Uterus (tissue), 2 donors: ENCODE data around the gene BST1.

Experiments used
- CTCF ChIP-seq, 4 experiments: fragments of 200-600 bp in 2 of 4; fragments of 450-650 bp in 2 of 4; sonication (generic) in 2 of 4; IDR thresholded peaks; one replicate each; pipeline ENCODE4 v1.5.1; 2016 to 2019; ENCODE audit warnings: antibody characterized with exemption in 4 of 4, mild to moderate bottlenecking in 2 of 4, moderate library complexity in 1 of 4
- POLR2A ChIP-seq, 2 donors: fragments of 450-650 bp; IDR thresholded peaks; one replicate each; pipeline ENCODE4 v1.6.1; 2016; ENCODE audit warnings: antibody characterized with exemption in 2 of 2, mild to moderate bottlenecking in 1 of 2, moderate library complexity in 1 of 2

- TF ChIP-seq CTCF (IDR thresholded peaks at IDR 0.05) = no peak
- no peak for TF ChIP-seq POLR2A (IDR thresholded peaks at IDR 0.05)
These were observed 29.5 kb upstream of the BST1 start for GRCh38 chr4:15673337-15673736.
